Activated CD8-positive, alpha-beta memory T cell treated with anti-CD3 and anti-CD28 coated beads for 4 hours (primary cell): Measurements from ENCODE around the gene TMTC2.

Experiments used
- DNase-seq, 2 donors: peaks; one replicate each; pipeline ENCODE4 v3.0.0-alpha.2; 2020; ENCODE audit warnings: low read depth in 2 of 2

TMTC2 gene

GRCh38 chr12:82682326-82682725 is 4.4 kb upstream of the TMTC2 start:
- no peak for DNase-seq

GRCh38 chr12:82682851-82683261 is 3.9 kb upstream of the TMTC2 start:
- no peak for DNase-seq

- DNase-seq: peak; percentile 82 to 85
These were observed 927 bp upstream of the TMTC2 start for GRCh38 chr12:82685790-82686167.

GRCh38 chr12:82687021-82688011 is 610 bp downstream of the TMTC2 start:
- peak; percentile 9 to 28 for DNase-seq

- no peak for DNase-seq
These were observed 1.4 kb downstream of the TMTC2 start for GRCh38 chr12:82688035-82688501.

- no peak for DNase-seq
These were observed 1.9 kb downstream of the TMTC2 start for GRCh38 chr12:82688596-82688995.

- DNase-seq: no peak
These were observed 3.3 kb downstream of the TMTC2 start for GRCh38 chr12:82690006-82690405.

GRCh38 chr12:82691513-82691912 is 4.8 kb downstream of the TMTC2 start:
- no peak for DNase-seq

GRCh38 chr12:82694276-82694675 is 7.6 kb downstream of the TMTC2 start:
- no peak for DNase-seq

- DNase-seq: no peak
These were observed 8.3 kb downstream of the TMTC2 start for GRCh38 chr12:82694970-82695369.

GRCh38 chr12:82695531-82695930 is 8.8 kb downstream of the TMTC2 start:
- DNase-seq: no peak

GRCh38 chr12:82696543-82696942 is 9.8 kb downstream of the TMTC2 start:
- DNase-seq: no peak

- no peak for DNase-seq
These were observed 12.2 kb downstream of the TMTC2 start for GRCh38 chr12:82698708-82699564.

GRCh38 chr12:82705774-82706173 is 19.1 kb downstream of the TMTC2 start:
- no peak for DNase-seq

GRCh38 chr12:82708061-82708879 is 21.6 kb downstream of the TMTC2 start:
- DNase-seq: no peak

GRCh38 chr12:82709794-82710355 is 23.2 kb downstream of the TMTC2 start:
- DNase-seq: no peak

- no peak for DNase-seq
These were observed 24.0 kb downstream of the TMTC2 start for GRCh38 chr12:82710741-82711140.

- no peak for DNase-seq
These were observed 27.7 kb downstream of the TMTC2 start for GRCh38 chr12:82714427-82714826.

- no peak for DNase-seq
These were observed 35.0 kb downstream of the TMTC2 start for GRCh38 chr12:82721726-82722125.

- DNase-seq: no peak
These were observed 36.4 kb downstream of the TMTC2 start for GRCh38 chr12:82723093-82723492.

GRCh38 chr12:82723891-82724290 is 37.2 kb downstream of the TMTC2 start:
- DNase-seq: no peak
